ENCODE measurements around the gene UPF3A.
A peak's percentile ranks its signal among the peaks of the same experiment; 100 is the strongest.
"Not testable (repeated sequence)": the region's sequence is repeated elsewhere in the genome, so short reads cannot be mapped to it uniquely, and the experiment has no call there.

UPF3A gene

GRCh38 chr13:114304346-114305034, 23.1 kb downstream of the UPF3A start:
- no peak for DNase-seq (ENCODE audit: low read depth in 2 of 2)

GRCh38 chr13:114309086-114309485, 27.7 kb downstream of the UPF3A start:
- no peak for DNase-seq (ENCODE audit: low read depth in 2 of 2)

GRCh38 chr13:114309806-114310410, 28.5 kb downstream of the UPF3A start:
- DNase-seq (ENCODE audit: low read depth in 2 of 2): no peak

DNA sequence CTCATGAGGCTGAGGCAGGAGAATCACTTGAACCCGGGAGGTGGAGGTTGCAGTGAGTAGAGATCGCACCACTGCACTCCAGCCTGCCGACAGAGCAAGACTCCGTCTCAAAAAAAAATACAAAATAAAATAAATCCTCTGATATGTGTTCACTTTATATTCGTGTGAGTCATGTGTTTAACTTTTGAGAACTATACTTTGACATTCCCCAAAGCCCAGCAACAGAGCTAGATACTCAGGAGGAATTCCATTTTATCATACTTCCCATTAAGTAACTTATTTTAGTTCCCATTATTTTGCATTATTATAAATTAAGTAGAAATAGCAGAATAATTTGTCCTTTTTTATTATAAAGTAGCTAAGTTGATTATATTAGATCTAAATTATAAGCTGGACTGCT, 29.6 kb downstream of the UPF3A start:
- DNase-seq (ENCODE audit: low read depth in 2 of 2): no peak

DNA sequence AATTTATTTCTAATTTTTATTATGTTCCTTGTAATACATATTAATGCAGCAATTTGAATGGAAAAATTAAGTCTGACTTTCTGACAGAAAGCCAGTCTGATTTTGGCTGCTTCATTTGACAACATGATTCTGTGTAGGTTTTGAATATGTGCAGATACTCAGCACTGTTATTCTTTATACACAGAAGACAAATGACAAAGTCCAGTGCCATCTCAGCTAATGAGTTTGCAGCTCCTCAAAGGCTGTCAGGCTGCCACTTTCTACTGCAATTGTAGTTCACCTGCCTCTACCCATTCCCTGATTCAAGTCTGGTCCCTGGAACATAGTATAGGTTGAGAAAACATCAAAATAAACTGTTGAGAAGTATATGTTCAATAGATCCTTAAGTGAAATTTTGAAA, 30.0 kb downstream of the UPF3A start:
- DNase-seq (ENCODE audit: low read depth in 2 of 2): no peak

GRCh38 chr13:114311908-114312307, 30.5 kb downstream of the UPF3A start:
- peak in 1 of 2 experiments; percentile 25 for DNase-seq (ENCODE audit: low read depth in 2 of 2)

DNA sequence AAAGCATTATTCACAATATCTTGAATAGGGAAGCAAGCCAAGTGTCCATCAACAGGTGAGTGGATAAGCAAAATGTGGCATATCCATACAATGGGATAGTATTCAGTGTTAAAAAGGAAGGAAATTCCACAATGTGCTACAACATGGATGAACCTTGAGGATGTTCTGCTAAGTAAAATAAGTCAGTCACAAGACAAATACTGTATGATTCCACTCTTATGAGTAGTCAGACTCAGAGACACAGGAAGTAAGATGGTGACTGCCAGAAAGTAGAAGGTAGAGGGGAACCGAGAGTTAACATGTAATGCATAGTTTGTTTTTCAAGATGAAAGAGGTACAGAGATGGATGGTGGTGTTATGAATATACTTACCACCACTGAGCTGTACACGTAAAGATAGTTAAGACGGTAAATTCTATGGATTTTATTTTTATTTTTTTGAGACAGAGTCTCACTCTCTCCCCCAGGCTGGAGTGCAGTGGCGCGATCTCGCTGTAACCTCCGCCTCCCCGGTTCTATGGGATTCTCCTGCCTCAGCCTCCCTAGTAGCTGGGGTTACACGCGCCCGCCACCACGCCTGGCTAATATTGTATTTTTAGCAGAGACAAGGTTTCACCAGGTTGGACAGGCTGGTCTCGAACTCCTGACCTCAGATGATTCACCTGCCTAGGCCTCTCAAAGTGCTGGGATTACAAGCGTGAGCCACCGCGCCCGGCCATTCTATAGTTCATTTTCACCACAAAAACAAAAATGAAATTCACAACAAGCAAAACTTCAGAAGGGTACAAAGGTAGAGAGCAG, 31.9 kb downstream of the UPF3A start:
- no peak for DNase-seq (ENCODE audit: low read depth in 2 of 2)

GRCh38 chr13:114314074-114314912, 32.9 kb downstream of the UPF3A start, which contains the start of gene CHAMP1:
Gene CHAMP1 (plus strand): TSS chr13:114314503. CDS start chr13:114323843, 9,340 bp downstream.
- DNase-seq (ENCODE audit: low read depth in 2 of 2): peak; percentile 87 to 91

DNA sequence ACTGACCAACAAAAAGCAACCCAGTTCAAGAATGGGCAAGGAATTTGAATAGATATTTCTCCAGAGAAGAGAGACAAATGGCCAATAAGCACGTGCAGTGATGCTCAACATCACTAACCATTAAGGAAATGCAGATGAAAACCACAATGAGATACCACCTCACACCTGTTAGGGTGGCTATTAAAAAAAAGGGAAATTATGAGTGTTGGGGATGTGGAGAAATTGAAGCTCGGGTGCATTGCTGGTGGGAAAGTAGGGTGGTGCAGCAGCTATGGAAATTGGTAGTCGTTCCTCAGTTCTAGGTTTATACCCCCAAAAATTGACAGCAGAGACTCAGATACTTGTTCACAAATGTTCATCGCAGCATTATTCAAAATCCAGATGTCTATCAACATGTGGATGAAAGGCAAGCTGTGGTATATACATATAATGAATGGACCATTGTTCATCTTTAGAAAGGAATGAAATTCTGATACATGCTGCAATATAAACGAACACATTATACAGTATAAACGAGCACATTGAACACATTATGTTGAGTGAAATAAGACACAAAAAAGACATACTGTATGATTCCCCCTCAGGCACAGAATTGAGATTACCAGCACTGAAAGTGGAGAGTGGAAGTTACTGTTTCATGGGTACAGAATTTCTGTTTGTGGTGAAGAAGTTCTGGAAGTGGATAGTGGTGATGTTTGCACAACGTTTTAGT, 33.8 kb downstream of the UPF3A start:
- DNase-seq (ENCODE audit: low read depth in 2 of 2): no peak

DNA sequence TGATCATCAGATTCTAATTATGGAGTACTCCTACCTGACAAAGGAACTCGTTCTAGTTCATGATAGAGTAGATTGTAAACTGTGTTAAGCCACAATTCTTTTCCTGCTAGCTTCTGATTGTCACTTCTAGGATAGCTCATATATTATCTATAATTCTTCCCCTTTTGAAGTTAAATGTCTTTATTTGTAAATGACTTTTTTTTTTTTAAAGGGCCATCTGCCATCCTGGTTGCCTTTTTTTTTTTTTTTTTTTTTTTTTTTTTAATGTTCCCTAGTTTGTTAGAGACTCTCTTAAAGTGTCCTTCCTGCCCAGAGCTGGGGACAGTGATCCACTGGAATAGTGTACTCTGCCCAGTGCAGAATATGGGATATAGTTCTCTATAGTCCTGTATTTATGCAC, 37.2 kb downstream of the UPF3A start:
- no peak for DNase-seq (ENCODE audit: low read depth in 2 of 2)

DNA sequence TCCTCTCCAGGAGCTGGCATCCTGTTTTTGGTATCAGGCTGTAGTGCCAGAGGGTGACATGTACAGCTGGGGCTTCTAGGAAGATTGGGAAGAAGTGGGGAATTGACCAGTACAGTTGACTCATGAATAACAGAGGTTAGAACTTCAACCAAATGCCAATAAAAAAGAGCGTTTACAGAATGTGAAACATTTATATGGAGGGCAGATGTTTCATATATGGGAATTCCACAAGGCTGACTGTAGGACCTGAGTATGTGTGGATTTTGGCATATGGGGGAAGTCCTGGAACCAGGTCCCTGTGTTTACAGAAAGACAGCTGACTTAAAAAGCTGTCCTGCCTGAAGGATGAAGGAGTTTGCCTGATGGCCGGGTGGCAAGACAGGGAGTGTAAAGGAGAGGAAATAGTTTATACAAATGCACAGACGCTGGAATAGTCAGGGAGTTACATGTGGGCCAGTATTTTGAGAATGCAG, 38.1 kb downstream of the UPF3A start:
- DNase-seq (ENCODE audit: low read depth in 2 of 2): peak; percentile 75 to 83

GRCh38 chr13:114320065-114320464, 38.7 kb downstream of the UPF3A start:
- DNase-seq (ENCODE audit: low read depth in 2 of 2): no peak

- DNase-seq (ENCODE audit: low read depth in 2 of 2): no peak
Measured at GRCh38 chr13:114321256-114321655, 39.9 kb downstream of the UPF3A start.

- no peak for DNase-seq (ENCODE audit: low read depth in 2 of 2)
Measured at GRCh38 chr13:114323349-114323748, 41.9 kb downstream of the UPF3A start.

DNA sequence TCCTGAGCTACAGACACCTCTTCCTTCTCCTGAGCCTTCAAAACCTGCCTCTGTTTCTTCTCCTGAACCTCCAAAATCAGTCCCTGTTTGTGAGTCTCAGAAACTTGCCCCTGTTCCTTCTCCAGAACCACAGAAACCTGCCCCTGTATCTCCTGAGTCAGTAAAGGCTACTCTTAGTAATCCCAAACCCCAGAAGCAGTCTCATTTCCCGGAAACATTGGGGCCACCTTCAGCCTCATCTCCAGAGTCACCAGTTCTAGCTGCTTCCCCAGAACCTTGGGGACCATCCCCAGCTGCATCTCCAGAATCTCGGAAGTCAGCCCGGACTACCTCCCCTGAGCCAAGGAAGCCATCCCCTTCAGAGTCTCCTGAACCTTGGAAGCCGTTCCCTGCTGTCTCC, 42.9 kb downstream of the UPF3A start:
- DNase-seq (ENCODE audit: low read depth in 2 of 2): no peak

DNA sequence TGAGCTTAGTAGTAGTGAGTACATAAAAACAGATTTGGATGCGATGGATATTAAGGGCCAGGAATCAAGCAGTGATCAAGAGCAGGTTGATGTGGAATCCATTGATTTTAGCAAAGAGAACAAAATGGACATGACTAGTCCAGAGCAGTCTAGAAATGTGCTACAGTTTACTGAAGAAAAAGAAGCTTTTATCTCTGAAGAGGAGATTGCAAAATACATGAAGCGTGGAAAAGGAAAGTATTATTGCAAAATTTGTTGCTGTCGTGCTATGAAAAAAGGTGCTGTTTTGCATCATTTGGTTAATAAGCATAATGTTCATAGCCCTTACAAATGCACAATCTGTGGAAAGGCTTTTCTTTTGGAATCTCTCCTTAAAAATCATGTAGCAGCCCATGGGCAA, 44.3 kb downstream of the UPF3A start:
- no peak for DNase-seq (ENCODE audit: low read depth in 2 of 2)

- DNase-seq (ENCODE audit: low read depth in 2 of 2): no peak
Measured at GRCh38 chr13:114328034-114328433, 46.6 kb downstream of the UPF3A start.

DNA sequence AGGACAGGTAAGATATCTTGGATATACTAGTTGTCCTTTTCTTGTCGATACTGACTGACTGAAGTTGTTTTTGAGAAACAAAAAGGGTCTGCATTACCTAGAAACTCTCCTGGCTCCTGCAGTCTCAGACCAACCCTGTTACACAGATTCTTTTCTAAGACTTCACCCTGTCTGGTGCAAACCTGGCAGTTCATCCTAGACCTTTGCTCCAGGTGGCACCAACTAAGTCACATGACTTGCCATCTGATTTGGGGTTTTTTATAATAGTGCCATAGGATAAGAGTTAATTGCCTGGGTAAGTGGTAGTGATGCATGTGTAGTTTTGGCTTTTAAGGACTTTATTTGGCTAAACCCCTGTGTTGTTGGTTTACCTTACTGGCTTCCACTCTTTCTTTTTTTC, 47.2 kb downstream of the UPF3A start:
- DNase-seq (ENCODE audit: low read depth in 2 of 2): no peak

DNA sequence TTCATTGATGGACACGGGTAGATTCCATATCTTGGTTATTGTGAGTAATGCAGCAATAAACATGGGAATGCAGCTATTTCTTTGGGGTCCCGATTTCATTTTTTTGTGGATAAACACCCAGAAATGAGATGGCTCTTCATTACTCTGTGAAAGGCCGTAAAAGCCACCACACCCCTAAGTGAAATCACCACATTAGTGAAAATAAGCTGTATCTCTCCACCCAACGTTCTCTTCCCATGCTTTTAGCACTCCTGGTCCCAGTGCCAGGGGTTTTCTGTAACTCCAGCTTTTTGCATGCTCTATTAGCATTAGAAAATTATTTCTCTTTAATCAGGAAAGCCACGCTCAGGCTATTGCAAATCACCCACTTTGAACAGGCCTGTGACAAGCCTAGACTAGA, 48.7 kb downstream of the UPF3A start:
- DNase-seq (ENCODE audit: low read depth in 2 of 2): no peak

GRCh38 chr13:114333881-114334280, 52.5 kb downstream of the UPF3A start:
- DNase-seq (ENCODE audit: low read depth in 2 of 2): not testable (repeated sequence)
